HepG2 (cell line): Measurements from ENCODE around the gene EML2. TPM values are rescaled to one million over a fixed set of nuclear protein-coding genes. Genes with fewer than 3 reads are reported as not detected.

Experiments used
- ARNT ChIP-seq: fragments of 450-650 bp; IDR thresholded peaks from 2 replicates; pipeline ENCODE4 v1.6.1; 2017
- GZF1 ChIP-seq: sonication (generic); formaldehyde crosslinking; IDR thresholded peaks from 2 replicates; pipeline ENCODE4 v1.5.1; 2020; ENCODE audit warnings: mild to moderate bottlenecking, missing genetic modification reagents
- HDAC6 ChIP-seq: fragments of 200-600 bp; sonication (generic); IDR thresholded peaks from 2 replicates; pipeline ENCODE4 v1.7.0; 2017; ENCODE audit warnings: mild to moderate bottlenecking, antibody characterized with exemption, low read length, low read depth
- HNRNPK ChIP-seq: fragments of 200-400 bp; formaldehyde crosslinking; IDR thresholded peaks from 2 replicates; pipeline ENCODE4 v1.6.1; 2018; ENCODE audit warnings: low read length, low read depth, moderate library complexity, mild to moderate bottlenecking; ENCODE audit not compliant: poor library complexity, severe bottlenecking
- HNRNPUL1 ChIP-seq: fragments of 200-400 bp; formaldehyde crosslinking; IDR thresholded peaks from 2 replicates; pipeline ENCODE4 v1.6.1; 2017; ENCODE audit warnings: low read depth, mild to moderate bottlenecking, low read length, moderate library complexity
- NAIF1 ChIP-seq: sonication (generic); formaldehyde crosslinking; IDR thresholded peaks from 2 replicates; pipeline ENCODE4 v1.5.0; 2020; ENCODE audit warnings: mild to moderate bottlenecking, missing genetic modification reagents, borderline replicate concordance
- NBN ChIP-seq: fragments of 450-650 bp; conservative IDR thresholded peaks from 2 replicates; pipeline ENCODE4 v1.6.1; 2017
- NFYB ChIP-seq: sonication (generic); formaldehyde crosslinking; IDR thresholded peaks from 2 replicates; pipeline ENCODE4 v1.4.0; 2020; ENCODE audit warnings: missing genetic modification reagents
- RAD21 ChIP-seq: fragments of 450-650 bp; formaldehyde crosslinking; IDR thresholded peaks from 2 replicates; pipeline ENCODE4 v1.5.0; 2020; ENCODE audit warnings: mild to moderate bottlenecking
- SP1 ChIP-seq, 2 experiments: fragments of 450-650 bp in 1 of 2; sonication (generic) in 1 of 2; formaldehyde crosslinking in 1 of 2; IDR thresholded peaks; 2 replicates each; pipeline versions ENCODE4 v1.4.0 to v1.6.1; 2016 to 2020; ENCODE audit warnings: missing genetic modification reagents in 1 of 2
- U2AF2 ChIP-seq: fragments of 200-400 bp; formaldehyde crosslinking; IDR thresholded peaks from 2 replicates; pipeline ENCODE4 v1.6.1; 2017; ENCODE audit warnings: low read depth, mild to moderate bottlenecking, low read length
- ZNF264 ChIP-seq: sonication (generic); formaldehyde crosslinking; IDR thresholded peaks from 2 replicates; pipeline ENCODE4 v1.4.0; 2020; ENCODE audit warnings: missing genetic modification reagents
- ZNF672 ChIP-seq: sonication (generic); formaldehyde crosslinking; IDR thresholded peaks from 2 replicates; pipeline ENCODE4 v1.8.1; 2022; ENCODE audit warnings: missing genetic modification reagents
- ZNF773 ChIP-seq: sonication (generic); formaldehyde crosslinking; IDR thresholded peaks from 2 replicates; pipeline ENCODE4 v1.4.0; 2020; ENCODE audit warnings: missing genetic modification reagents, borderline replicate concordance
- polyA plus RNA-seq, 8 experiments: library from polyadenylated mRNA; depleted of rRNA in 3 of 8; stranded (reverse) in 7 of 8; unstranded in 1 of 8; fragments of >200 nt; fragmentation: Illumina TruSeq in 4 of 8; extraction: Trizol in 4 of 8; gene quantifications; 2 replicates each; pipeline versions ENCODE4 v1.2.1 to v1.2.3, GENCODE V29; 2011 to 2016; ENCODE audit warnings: low read depth in 4 of 8, missing spikeins in 1 of 8, mixed read lengths in 1 of 8; ENCODE audit not compliant: insufficient read depth in 1 of 8
- total RNA-seq, 5 experiments: library from RNA; depleted of rRNA; stranded (reverse); fragments of >200 nt; fragmentation: Illumina TruSeq; extraction: Trizol; gene quantifications; 2 replicates each; pipeline ENCODE4 v1.2.3, GENCODE V29; 2016; ENCODE audit warnings: low read depth in 1 of 5
- TF ChIP-seq, protein P1 (sequence below): sonication (generic); formaldehyde crosslinking; IDR thresholded peaks from 2 replicates; pipeline ENCODE4 v1.4.0; 2020; ENCODE audit warnings: missing genetic modification reagents
- TF ChIP-seq, protein P2 (sequence below): IDR thresholded peaks from 2 replicates; pipeline ENCODE4 v1.6.1; 2012; ENCODE audit warnings: inconsistent platforms
- TF ChIP-seq, protein P3 (sequence below): sonication (generic); formaldehyde crosslinking; IDR thresholded peaks from 2 replicates; pipeline ENCODE4 v1.4.0; 2020; ENCODE audit warnings: missing genetic modification reagents
- TF ChIP-seq, protein P4 (sequence below): sonication (generic); formaldehyde crosslinking; IDR thresholded peaks from 2 replicates; pipeline ENCODE4 v1.5.0; 2020; ENCODE audit warnings: missing genetic modification reagents, mild to moderate bottlenecking, borderline replicate concordance
- TF ChIP-seq, protein P5 (sequence below): sonication (generic); formaldehyde crosslinking; IDR thresholded peaks from 2 replicates; pipeline ENCODE4 v1.4.0; 2020; ENCODE audit warnings: missing genetic modification reagents
- TF ChIP-seq, protein P6 (sequence below): IDR thresholded peaks from 2 replicates; pipeline ENCODE4 v1.6.1; 2016; ENCODE audit warnings: missing compliant biosample characterization, missing genetic modification reagents, borderline replicate concordance
- TF ChIP-seq, protein P7 (sequence below): IDR thresholded peaks from 2 replicates; pipeline ENCODE4 v1.6.1; 2016; ENCODE audit warnings: missing biosample characterization, missing genetic modification reagents, low read depth

Gene EML2
- total and polyA plus RNA-seq, 2 of the 13 experiments (the other 11 are each of a cell fraction or from before 2014, with no cell fraction given), result 7.3 to 12.9 TPM

DNA sequence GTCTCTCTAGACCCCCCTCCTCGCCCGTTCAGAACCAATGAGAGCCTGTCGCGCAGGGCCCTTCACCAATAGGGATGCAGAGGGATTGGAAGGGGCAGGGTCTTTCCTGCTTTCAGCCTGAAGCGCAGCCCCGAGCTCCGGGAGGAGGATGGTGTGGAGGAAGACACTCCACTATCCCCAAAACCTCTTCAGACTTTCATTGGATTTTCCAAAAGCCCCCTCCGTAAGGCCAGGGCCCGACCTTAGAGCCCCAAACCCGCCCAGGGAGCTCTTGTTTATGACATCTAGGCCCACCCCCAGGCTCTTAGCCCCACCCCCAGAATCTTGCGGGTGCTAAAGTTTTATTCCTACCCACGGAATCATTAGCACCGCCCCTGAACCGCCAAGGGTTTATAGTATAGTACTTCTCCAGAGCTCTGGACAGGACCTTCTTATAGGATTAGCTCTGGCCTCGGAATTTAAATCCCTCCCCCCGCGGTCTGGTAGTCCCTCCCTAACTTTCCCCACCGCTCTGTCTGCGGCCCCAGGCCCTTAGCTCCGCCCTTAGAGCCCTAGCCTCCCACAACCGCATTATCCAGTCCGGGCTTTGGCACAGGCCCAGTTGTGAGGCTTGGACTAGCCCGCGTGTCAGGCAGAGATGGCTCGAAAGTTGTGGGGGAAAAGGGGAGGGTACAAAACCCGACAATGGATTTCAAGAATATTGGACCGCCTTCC, 6.6 kb upstream of the EML2 start (continued):
- TF ChIP-seq HNRNPK (no peak), ZNF773 (CRISPR knock-in tag) (no peak), ARNT (no peak), HDAC6 (no peak), HNRNPUL1 (no peak), ZNF672 (CRISPR knock-in tag) (no peak), GZF1 (CRISPR knock-in tag) (no peak), NBN (no peak), U2AF2 (no peak), SP1 (IDR thresholded peaks at IDR 0.05) (no peak), SP1 (CRISPR knock-in tag; IDR thresholded peaks at IDR 0.05) (peak; percentile 53; the same call in 1 of the 2 replicates), NFYB (peak; percentile 37; the same call in 1 of the 2 replicates), RAD21 (CRISPR knock-in tag) (peak; percentile 10; the same call in 1 of the 2 replicates), NAIF1 (CRISPR knock-in tag) (no peak), ZNF264 (CRISPR knock-in tag) (no peak)
- TF ChIP-seq, protein P1, sequence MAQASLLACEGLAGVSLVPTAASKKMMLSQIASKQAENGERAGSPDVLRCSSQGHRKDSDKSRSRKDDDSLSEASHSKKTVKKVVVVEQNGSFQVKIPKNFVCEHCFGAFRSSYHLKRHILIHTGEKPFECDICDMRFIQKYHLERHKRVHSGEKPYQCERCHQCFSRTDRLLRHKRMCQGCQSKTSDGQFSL (CRISPR knock-in tag), result no peak
- TF ChIP-seq, protein P2, sequence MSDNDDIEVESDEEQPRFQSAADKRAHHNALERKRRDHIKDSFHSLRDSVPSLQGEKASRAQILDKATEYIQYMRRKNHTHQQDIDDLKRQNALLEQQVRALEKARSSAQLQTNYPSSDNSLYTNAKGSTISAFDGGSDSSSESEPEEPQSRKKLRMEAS, result peak; percentile 37; the same call in 1 of the 2 replicates
- TF ChIP-seq, protein P3, sequence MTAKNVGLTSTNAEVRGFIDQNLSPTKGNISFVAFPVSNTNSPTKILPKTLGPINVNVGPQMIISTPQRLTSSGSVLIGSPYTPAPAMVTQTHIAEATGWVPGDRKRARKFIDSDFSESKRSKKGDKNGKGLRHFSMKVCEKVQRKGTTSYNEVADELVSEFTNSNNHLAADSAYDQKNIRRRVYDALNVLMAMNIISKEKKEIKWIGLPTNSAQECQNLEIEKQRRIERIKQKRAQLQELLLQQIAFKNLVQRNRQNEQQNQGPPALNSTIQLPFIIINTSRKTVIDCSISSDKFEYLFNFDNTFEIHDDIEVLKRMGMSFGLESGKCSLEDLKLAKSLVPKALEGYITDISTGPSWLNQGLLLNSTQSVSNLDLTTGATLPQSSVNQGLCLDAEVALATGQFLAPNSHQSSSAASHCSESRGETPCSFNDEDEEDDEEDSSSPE, result 0 out of 2 replicates have a peak, but pooled peaks have one; percentile 30
- TF ChIP-seq, protein P4, sequence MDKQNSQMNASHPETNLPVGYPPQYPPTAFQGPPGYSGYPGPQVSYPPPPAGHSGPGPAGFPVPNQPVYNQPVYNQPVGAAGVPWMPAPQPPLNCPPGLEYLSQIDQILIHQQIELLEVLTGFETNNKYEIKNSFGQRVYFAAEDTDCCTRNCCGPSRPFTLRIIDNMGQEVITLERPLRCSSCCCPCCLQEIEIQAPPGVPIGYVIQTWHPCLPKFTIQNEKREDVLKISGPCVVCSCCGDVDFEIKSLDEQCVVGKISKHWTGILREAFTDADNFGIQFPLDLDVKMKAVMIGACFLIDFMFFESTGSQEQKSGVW (CRISPR knock-in tag), result no peak
- TF ChIP-seq, protein P5, sequence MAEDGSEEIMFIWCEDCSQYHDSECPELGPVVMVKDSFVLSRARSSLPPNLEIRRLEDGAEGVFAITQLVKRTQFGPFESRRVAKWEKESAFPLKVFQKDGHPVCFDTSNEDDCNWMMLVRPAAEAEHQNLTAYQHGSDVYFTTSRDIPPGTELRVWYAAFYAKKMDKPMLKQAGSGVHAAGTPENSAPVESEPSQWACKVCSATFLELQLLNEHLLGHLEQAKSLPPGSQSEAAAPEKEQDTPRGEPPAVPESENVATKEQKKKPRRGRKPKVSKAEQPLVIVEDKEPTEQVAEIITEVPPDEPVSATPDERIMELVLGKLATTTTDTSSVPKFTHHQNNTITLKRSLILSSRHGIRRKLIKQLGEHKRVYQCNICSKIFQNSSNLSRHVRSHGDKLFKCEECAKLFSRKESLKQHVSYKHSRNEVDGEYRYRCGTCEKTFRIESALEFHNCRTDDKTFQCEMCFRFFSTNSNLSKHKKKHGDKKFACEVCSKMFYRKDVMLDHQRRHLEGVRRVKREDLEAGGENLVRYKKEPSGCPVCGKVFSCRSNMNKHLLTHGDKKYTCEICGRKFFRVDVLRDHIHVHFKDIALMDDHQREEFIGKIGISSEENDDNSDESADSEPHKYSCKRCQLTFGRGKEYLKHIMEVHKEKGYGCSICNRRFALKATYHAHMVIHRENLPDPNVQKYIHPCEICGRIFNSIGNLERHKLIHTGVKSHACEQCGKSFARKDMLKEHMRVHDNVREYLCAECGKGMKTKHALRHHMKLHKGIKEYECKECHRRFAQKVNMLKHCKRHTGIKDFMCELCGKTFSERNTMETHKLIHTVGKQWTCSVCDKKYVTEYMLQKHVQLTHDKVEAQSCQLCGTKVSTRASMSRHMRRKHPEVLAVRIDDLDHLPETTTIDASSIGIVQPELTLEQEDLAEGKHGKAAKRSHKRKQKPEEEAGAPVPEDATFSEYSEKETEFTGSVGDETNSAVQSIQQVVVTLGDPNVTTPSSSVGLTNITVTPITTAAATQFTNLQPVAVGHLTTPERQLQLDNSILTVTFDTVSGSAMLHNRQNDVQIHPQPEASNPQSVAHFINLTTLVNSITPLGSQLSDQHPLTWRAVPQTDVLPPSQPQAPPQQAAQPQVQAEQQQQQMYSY (CRISPR knock-in tag), result peak; percentile 99
- TF ChIP-seq, protein P6, sequence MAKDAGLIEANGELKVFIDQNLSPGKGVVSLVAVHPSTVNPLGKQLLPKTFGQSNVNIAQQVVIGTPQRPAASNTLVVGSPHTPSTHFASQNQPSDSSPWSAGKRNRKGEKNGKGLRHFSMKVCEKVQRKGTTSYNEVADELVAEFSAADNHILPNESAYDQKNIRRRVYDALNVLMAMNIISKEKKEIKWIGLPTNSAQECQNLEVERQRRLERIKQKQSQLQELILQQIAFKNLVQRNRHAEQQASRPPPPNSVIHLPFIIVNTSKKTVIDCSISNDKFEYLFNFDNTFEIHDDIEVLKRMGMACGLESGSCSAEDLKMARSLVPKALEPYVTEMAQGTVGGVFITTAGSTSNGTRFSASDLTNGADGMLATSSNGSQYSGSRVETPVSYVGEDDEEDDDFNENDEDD (CRISPR knock-in tag), result peak; percentile 22; the same call in 1 of the 2 replicates
- TF ChIP-seq, protein P7, sequence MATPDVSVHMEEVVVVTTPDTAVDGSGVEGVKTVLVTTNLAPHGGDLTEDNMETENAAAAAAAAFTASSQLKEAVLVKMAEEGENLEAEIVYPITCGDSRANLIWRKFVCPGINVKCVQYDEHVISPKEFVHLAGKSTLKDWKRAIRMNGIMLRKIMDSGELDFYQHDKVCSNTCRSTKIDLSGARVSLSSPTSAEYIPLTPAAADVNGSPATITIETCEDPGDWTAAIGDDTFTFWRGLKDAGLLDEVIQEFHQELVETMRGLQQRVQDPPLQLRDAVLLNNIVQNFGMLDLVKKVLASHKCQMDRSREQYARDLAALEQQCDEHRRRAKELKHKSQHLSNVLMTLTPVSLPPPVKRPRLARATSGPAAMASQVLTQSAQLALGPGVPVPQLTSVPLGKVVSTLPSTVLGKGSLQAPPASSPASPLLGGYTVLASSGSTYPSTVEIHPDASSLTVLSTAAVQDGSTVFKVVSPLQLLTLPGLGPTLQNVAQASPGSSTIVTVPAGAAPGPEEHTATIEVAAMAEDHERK (CRISPR knock-in tag), result no peak
